Epidermal melanocyte (primary cell): ENCODE measurements around the gene INPP5A.
"Not testable (repeated sequence)": the region's sequence is repeated elsewhere in the genome, so short reads cannot be mapped to it uniquely, and the experiment has no call there.

Experiments used
- DNase-seq: peaks from one replicate; pipeline ENCODE4 v3.0.0; 2011; ENCODE audit warnings: low spot score; ENCODE audit not compliant: insufficient read length

The INPP5A gene

GRCh38 chr10:132547421-132547861, 9.9 kb downstream of the INPP5A start:
- DNase-seq, result no peak

GRCh38 chr10:132548106-132548823, 10.7 kb downstream of the INPP5A start:
- no peak for DNase-seq

DNA sequence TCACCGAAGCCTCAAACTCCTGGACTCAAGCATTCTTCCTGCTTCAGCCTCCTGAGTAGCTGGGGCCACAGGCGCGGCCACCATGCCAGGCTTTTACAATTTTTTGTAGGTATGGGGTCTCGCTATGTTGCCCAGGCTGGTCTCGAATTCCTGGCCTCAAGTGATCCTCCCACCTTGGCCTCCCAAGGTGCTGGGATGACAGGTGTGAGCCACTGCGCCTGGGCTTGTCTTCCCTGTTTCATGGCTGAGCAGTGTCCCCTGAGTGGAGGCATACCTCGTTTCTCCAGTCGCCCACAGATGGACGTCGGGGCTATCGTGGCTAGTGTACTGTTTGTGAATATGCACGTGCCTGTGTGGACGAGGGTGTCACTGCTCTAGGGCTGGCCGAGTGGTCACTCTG, 11.3 kb downstream of the INPP5A start:
- no peak for DNase-seq

DNA sequence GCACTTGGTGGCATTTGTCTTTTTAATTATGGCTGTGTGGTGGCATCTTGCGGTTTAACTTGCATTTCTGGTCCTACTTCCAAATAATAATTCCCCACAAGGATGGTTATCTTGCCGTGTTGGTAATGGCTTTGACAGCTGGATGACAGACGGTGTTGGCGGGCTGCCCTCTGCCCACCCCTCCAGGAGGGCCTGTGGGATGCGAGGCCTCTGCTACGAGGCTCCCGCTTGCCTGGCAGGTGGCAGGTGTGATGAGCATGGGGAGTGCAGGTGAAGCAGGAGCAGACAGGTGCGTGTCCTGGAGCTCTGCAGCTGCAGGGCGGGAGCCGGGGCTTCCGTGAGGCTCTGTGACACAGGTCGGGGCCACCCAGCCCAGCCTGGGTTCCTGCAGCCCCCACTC, 11.8 kb downstream of the INPP5A start:
- DNase-seq, result no peak

DNA sequence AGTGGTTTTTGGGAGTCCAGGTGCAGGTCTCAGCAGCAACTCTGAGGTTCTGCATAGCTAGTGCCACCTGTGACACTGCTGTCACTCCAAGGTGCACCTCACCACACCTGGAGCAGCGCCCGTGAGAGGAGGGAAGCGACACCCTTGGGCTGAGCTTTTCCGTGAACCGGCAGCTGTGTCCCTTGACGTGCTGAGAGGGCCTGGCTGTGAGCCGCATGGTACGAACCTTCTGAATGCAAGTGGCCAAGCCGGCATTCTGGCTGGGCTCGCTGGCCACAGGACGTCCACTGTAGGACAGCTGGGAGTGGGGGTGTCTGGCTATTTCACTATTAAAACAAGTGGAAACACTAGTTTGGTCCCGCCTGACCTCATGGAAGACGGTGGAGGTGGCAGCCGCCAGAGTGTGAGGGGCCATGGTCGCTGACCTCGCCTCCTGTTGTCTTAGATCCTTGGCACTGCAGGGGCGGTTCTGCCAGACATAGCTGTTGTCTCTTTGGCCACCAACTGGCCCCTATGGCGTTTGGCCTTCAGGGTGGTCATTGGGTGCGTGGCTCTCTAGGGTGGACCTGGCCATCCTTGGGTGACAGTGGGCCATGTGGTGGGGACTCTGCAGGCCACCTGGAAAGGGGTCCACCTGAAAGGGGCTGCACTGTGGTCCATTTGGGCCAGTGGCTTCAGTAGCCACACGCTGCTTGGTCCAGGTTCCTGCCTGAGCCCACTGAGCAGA, 12.9 kb downstream of the INPP5A start:
- DNase-seq, result no peak

GRCh38 chr10:132551093-132551807, 13.7 kb downstream of the INPP5A start:
- no peak for DNase-seq

DNA sequence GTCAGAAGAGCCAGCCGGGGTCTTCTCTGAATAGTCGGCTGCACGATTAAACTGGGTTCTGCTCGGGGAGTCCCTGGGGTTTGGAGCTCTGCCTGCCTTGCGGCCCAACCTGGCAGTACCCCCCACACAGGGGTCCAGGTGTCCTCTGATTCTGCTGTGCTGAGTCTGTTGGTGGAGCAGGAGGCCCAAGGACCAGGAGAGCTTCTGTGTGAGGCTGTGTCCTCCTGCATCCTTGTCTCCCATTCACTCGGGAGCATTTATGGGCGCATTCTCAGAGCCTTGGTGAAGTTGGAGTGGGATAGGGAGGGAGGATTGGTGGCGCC, 14.2 kb downstream of the INPP5A start:
- no peak for DNase-seq

- not testable (repeated sequence) for DNase-seq
Measured at GRCh38 chr10:132552635-132553034, 15.0 kb downstream of the INPP5A start.

DNA sequence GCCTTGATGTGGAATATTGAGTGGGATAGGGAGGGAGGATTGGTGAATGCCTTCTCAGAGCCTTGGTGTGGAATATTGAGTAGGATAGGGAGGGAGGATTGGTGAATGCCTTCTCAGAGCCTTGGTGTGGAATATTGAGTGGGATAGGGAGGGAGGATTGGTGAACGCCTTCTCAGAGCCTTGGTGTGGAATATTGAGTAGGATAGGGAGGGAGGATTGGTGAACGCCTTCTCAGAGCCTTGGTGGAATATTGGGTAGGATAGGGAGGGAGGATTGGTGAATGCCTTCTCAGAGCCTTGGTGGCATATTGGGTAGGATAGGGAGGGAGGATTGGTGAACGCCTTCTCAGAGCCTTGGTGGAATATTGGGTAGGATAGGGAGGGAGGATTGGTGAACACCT, 16.0 kb downstream of the INPP5A start:
- not testable (repeated sequence) for DNase-seq

GRCh38 chr10:132554053-132554990, 16.7 kb downstream of the INPP5A start:
- no peak for DNase-seq

DNA sequence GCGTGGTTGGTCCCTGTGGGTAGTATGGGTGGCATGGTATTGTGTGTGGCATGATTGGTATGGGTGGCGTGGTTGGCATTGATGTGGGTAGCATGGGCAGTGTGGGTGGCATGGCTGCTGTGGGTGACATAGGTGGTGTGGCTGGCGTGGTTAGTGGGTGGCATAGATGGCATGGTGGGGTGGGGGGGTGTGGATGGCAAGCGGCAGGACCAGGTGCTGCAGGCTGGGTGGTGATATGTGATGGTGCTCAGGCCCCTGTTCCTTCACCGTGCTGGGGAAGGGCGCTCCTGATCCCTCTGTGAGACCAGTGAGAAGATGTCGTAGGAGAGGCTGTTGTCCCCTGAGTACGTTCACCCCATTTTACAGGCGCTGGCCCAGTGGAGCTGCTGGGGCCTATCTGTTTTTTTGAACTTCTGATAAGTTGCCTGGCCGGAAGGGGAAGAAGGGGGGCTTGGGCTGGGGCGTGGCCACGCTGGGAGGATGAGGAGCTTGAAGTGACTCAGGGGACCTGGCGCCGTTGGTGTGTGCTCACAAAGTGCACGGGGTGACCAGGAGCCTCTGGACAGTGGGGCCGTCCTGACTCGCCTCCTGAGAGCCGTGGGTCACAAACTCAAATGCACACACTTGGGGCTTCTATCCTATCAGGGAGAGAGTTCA, 17.5 kb downstream of the INPP5A start:
- DNase-seq, result no peak

DNA sequence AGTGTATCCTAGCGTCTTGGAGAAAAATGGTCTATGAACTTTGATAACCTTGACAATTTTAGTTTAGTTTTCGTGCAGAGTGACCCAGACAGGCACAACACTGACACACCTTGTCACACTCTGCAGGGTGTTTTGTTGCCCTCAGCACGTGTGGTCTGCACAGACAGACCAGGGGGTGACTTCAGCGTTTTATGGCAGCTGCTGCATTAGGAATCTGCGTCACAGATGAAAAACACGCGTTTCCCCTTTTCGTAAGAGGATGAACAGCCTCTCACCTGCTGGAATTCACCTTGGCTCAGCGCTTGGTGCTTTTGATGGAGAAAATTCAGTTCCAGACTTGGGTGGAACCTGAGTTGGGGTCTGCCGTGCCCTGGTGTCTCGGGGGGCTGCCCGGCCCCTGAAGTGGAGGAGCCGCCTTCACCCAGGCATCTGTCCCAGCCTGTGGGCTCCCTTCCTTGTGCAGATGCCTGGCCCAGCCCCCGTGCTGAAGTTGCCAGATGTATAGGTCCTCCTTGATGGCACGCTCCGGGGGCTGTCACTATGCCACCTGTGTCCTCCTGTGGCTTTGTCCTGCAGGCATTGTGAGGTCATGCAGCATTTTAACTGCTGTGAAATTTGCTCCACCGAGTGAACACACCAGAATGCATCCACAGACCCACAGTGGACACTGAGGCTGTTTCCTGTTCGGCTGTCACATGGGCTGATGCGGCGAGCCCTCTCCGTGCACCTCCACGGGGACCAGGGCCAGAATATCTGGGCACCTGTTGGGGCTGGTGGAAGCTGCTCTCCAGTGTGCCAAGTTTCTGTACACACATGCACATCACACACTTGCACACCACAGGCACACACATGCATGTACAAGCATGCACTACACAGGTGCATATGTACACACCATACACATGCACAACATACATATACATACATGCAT, 18.3 kb downstream of the INPP5A start:
- no peak for DNase-seq

DNA sequence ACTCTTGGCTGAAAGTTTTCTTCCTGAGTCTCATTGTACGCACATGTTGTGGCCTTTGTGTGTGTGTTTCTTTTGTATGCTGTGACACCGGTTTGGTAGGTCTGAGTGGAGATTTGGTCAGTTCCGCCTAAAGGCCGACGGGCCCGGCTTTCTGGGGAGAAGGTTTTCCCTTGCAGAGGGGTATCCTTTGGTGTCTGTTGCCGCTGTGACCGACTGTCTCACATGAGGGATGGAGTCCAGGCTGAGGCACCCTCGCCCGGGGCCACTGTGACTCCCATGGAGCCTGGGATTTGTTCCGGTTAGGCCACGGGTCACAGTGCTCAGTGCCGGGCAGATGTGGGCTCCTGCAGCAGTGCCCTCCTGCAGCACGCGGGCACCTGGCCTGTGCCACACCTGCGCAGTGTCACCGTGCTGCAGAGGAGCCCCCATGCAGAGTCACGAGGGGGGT, 19.4 kb downstream of the INPP5A start:
- DNase-seq, result no peak

- no peak for DNase-seq
Measured at GRCh38 chr10:132557696-132558515, 20.3 kb downstream of the INPP5A start.

DNA sequence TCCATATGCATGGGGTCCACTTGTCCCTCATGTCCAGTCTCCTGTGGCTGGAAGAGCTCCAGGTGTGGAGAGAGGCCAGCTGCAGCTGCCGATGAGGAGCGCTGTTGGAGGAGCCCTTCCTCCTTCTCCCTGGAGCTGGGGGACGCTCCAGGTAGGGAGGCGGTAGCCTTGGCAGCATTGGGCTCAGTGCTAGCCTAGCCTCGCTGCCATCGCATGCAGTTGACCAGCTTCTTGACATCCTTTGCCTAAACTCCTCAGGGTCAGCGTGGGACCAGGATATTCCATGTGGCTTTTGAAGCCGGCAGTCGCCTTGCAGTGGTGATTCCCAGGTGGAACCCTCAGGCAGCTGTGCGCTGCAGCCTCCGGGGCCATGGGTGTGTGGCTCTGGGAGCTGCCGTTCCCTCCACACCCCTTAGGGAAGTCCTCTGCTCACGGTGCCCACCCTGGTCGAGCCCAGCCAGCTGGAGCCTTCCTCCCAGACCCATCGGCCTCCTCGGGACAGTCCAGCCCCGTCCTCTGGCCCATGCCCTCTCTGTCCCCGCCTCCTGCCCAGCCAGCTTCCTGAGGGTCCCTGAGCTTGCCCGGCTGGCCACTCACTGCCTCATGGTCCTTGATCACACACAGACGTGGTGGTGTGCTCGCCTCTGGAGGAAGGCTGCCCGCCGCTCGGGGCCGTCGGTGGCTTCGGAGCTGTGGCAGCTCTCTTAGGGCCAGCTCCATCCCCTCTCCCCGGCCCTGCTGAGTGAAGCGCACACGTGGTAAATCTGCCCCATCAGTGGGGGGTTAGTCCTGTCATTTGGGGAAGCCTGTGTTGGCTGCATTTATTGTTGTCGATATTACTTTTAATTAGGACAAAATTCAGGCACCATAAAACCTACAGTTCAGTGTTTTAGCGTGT, 21.2 kb downstream of the INPP5A start:
- DNase-seq, result no peak

DNA sequence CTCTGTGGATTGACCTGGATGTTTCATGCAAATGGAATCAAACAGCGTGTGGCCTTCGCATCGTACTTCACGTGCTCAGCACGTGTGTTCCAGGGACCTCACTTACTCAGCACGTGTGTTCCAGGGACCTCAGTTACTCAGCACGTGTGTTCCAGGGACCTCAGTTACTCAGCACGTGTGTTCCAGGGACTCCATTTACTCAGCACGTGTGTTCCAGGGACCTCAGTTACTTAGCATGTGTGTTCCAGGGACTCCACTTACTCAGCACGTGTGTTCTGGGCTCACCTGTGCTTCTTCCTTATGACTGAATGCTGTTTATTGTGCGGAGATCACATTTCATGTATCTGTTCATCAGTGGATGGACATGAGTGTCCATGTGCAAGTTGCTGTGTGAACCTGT, 22.0 kb downstream of the INPP5A start:
- DNase-seq, result no peak

- no peak for DNase-seq
Measured at GRCh38 chr10:132560241-132560731, 22.7 kb downstream of the INPP5A start.
